HG03060 (cell line): ENCODE results near the gene TOMM6.

Experiments used
- ATAC-seq: cut with Tn5 transposase; IDR thresholded peaks from one replicate; pipeline ENCODE4 v1.9.1; 2021; ENCODE audit warnings: low read depth, moderate number of reproducible peaks; ENCODE audit not compliant: unreplicated experiment

Gene TOMM6

DNA sequence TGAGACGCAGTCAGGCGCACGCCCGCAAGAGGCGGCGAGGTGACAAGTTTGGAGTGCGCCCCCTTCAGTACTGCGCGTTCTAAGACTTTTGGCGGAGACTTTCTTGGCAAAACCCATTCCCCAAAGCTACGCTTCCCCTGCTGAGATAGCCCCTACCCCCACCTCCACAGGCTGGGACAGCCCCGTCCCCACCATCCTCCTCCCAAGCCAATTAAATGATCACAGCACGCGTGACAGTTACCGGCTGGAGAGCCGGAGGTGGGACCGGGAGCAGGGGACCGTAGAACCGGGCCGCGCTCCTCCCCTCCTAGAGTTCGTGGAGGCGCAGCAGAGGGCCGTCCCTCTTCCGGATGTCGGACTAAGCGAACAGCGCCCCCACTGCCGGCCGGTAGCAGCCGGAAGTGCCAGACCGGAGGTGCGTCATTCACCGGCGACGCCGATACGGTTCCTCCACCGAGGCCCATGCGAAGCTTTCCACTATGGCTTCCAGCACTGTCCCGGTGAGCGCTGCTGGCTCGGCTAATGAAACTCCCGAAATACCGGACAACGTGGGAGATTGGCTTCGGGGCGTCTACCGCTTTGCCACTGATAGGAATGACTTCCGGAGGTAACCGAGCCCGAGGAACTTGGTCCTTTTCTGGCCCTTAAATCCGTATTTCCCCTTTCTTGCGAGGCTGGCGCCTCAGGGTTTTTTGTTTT, at the start of gene TOMM6:
Gene TOMM6, plus strand, starts transcription at position 476 of the 699 bp plus-strand sequence. Its CDS starts 4 bp downstream, at position 480.
- ATAC-seq: peak; percentile 61

- ATAC-seq: no peak
These were observed 48.5 kb upstream of the TOMM6 start for GRCh38 chr6:41739041-41739440.

- ATAC-seq: no peak
These were observed 46.9 kb upstream of the TOMM6 start for GRCh38 chr6:41740366-41741162.

DNA sequence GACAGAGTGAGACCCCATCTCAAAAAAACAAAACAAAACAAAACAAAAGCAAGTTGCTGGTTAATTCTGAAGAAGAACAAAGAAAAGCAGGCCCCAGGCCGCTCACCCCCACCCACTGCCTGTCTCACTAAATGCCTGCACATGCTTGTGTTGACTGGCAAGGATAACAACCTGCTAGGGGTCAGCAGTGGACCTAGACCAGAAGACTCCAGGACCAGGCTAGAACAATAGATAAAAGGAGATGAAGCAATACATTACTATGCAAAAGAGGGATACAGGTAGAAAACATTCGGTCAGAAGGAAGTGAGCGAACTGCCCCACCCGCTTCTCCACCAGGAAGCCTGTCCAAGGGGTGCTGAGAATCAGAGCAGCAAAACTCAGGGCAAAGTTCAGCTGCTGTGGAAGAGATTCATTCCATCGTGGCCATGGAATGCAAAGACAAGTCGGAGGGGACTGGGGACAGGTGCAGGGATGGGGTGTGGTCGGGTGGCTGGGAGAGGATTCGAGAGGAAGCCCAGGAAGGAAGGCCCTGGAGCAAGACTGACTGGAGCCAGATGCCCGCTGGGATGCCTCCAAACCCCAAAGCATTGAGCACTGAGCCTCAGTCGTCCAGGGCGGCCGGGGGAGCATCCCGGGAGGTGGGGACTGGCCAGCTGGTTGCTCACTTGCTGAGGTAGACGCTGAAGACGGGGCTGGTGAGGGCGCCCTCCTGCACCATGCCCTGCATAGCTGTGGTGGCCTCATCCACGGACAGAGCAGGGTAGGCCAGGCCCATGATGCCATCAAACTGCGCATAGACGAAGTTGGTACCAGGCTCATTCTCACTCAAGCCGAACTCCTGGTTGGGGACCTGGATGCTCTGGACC, 45.6 kb upstream of the TOMM6 start:
- no peak for ATAC-seq

- no peak for ATAC-seq
These were observed 43.9 kb upstream of the TOMM6 start for GRCh38 chr6:41743406-41744235.

DNA sequence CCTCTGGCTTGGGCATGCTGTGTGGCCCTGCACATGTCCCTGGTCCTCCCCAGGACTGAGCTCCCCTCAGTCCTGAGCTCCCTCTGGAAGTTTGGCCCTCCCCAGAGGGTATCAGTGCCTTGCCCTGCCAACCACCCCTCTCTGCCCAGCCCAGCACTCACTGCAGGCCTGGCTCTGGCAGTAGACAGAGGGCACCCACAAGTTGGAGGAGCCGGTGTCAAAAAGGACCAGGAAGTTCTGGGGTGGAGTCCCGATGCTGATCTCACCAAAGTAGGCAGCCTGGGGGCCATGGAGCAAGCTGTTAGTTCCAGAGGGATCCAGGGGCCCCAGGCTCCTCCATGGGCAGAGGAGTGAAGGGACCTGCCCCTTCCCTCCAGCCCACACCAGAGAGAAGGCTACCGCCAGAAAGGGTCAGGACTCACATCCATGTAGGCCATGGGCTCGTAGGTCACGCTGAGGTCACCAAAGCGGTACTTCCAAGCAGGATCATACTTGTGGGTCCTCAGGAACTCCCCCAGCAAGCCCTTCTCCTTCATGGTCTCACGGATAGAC, 43.2 kb upstream of the TOMM6 start:
- no peak for ATAC-seq

DNA sequence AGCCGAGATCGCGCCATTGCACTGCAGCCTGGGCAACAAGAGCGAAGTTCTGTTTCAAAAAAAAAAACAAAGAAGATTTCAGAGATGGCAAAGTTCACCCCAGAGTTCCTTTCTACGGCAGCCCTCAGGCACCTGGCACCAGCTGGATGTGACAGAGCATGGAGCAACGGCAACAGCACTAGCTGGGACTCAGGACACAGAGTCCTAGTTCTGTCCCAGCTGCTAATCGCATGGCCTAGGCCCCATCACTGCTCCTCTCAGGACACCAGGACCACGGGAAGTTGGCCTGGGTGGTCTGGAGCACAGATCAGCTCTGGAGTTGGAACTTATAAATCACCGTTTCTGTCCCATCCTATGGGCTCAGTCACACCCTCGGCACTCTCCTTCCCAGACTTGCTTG, 41.4 kb upstream of the TOMM6 start:
- no peak for ATAC-seq

DNA sequence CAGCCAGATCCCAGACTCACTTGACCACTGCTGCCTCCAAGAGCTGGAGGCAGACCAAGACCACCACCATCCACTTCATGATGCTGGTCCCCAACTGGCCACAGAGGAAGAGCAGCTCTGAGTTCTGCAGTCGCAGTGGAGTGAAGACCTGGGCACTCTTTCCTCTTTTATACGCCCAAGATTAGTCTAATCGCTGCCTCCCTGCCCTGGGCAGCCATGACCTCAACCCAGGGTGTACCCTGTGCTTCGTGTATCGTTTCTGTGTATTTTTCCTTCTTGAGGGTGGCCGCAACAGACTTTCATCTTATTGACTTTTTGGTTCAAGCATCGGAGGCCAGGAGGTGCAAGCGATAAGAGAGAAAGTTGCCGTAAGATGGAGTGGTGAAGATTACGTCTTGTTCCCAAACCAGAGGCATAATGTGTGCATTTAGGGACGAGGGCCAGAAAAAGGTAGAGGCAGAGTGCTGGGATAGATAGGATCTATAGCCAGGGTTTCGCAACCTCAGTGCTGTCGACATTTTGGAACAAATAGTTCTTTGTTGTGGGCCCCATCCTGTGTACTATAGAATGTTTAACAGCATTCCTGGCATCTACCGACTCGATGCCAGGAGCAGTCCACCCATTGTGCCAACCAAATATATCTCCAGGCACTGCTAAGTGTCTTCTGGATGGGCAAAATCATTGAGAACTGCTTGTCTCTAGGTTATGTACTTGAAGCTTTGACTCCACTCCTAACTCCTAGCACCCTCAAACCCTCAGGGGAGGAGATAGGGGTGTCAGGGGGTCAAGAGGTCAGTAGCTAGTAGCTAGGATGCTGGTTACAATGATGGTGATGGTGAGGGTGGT, 40.0 kb upstream of the TOMM6 start, which contains the start of gene PGC:
Gene PGC, minus strand, starts transcription at position 142 of the 846 bp plus-strand sequence. Its CDS starts 63 bp downstream, at position 79.
- no peak for ATAC-seq

GRCh38 chr6:41748102-41748477, 39.4 kb upstream of the TOMM6 start:
- ATAC-seq: no peak

GRCh38 chr6:41748542-41748941, 39.0 kb upstream of the TOMM6 start:
- no peak for ATAC-seq

GRCh38 chr6:41750374-41750773, 37.1 kb upstream of the TOMM6 start:
- no peak for ATAC-seq

DNA sequence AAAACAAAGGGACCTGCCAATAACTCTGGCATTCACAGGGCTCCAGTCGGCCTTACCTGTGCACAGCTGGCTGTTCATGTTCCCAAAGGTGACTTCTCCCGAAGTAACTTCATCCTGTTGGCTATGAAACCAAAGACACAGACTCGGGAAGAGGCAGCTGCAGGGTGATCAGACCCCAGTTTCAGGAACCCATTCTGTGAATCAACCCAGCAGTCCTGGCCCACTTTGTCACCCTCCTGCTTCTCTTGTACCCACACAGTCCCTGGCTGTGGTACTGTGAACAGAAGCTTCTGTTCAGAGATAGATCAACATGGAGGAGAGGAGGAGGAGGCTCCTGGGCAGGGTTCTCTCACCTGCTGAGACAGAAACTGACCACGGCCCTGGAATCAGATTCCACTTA, 31.6 kb upstream of the TOMM6 start:
- ATAC-seq: no peak

GRCh38 chr6:41756354-41756753, 31.1 kb upstream of the TOMM6 start:
- no peak for ATAC-seq

DNA sequence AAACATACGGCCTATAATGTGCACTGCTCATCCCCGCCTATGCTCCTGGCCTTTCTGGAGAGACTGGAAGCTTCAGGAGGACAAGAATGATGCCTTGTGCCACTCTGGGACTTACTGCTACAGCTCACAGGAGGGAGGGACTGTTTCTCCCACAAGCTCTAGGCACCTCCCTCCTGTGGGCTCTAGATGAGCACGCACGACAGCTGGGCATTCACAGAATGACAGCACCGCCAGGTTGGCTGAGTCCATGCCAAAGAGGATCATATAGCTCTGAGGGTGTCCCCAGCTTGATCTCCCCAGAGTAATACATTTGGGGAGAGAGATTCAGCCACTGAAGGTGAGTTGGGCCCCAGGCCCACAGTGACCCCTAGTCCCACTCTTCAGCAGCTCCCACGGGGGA, 30.2 kb upstream of the TOMM6 start:
- no peak for ATAC-seq

DNA sequence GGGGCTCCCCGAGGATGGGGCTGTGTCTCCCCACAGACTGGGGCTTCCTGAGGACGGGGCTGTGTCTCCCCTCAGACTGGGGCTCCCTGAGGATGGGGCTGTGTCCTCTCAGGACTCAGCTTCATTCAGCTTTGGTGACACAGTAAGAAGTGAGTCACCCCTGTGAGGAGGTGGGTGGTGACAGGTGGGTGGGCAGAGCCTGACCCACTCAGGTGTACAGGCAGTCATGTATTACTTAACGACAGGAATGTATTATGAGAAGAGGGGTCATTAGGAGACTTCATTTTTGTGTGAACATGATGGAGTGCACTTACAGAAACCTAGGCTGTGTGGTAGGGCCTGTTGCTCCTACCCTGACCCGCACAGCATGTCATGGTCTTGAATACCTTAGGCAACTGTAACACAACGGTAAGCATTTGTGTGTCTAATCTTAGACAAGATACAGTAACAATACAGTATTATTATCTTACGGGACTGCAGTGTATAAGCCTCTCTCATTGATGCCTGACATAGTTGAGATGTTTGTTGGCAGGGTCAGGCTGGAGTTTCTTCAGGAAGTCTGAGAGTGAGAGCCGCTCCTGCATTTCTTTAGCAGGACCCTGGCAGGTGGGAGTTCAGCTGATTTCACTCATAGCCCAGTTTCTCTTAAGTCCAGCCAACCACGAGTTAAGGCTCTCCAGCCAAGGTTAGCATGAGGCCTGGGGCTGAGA, 29.4 kb upstream of the TOMM6 start:
- no peak for ATAC-seq

GRCh38 chr6:41758641-41759035, 28.9 kb upstream of the TOMM6 start:
- no peak for ATAC-seq

- ATAC-seq: no peak
These were observed 28.2 kb upstream of the TOMM6 start for GRCh38 chr6:41759106-41759904.
